ENCODE data around the gene OTUD5.
"Not testable (repeated sequence)": the region's sequence is repeated elsewhere in the genome, so short reads cannot be mapped to it uniquely, and the experiment has no call there.

OTUD5 gene

GRCh38 chrX:48908600-48908999 is 48.8 kb downstream of the OTUD5 start:
- no peak for DNase-seq

- DNase-seq = no peak
These were observed 52.2 kb downstream of the OTUD5 start for GRCh38 chrX:48905090-48905790.

- no peak for DNase-seq
These were observed 52.8 kb downstream of the OTUD5 start for GRCh38 chrX:48904626-48905025.

- DNase-seq = no peak
These were observed 53.2 kb downstream of the OTUD5 start for GRCh38 chrX:48904180-48904579.

- DNase-seq = no peak
These were observed 54.1 kb downstream of the OTUD5 start for GRCh38 chrX:48903290-48903689.

- no peak for DNase-seq
These were observed 54.6 kb downstream of the OTUD5 start for GRCh38 chrX:48902776-48903175.

- no peak for DNase-seq
These were observed 55.3 kb downstream of the OTUD5 start for GRCh38 chrX:48902135-48902534.

- no peak for DNase-seq
These were observed 56.3 kb downstream of the OTUD5 start for GRCh38 chrX:48901069-48901468.

- DNase-seq = no peak
These were observed 58.4 kb downstream of the OTUD5 start for GRCh38 chrX:48899078-48899410.

- DNase-seq = peak; percentile 95
These were observed 59.6 kb downstream of the OTUD5 start, which contains the start of the genes PQBP1 and TIMM17B for GRCh38 chrX:48897625-48898306. Gene PQBP1, plus strand, starts transcription at chrX:48897930. Its CDS starts 580 bp downstream, at chrX:48898510. Gene TIMM17B, minus strand, starts transcription at chrX:48897768. Its CDS starts 19 bp downstream, at chrX:48897749.

GRCh38 chrX:48897157-48897624 is 60.2 kb downstream of the OTUD5 start:
- peak; percentile 61 to 73 for DNase-seq

GRCh38 chrX:48896611-48897011 is 60.8 kb downstream of the OTUD5 start:
- peak; percentile 6 to 37 for DNase-seq

- DNase-seq = no peak
These were observed 62.5 kb downstream of the OTUD5 start for GRCh38 chrX:48894891-48895290.

- no peak for DNase-seq
These were observed 63.7 kb downstream of the OTUD5 start for GRCh38 chrX:48893556-48894348.

- no peak for DNase-seq
These were observed 64.5 kb downstream of the OTUD5 start for GRCh38 chrX:48892896-48893295.

GRCh38 chrX:48891402-48892288 is 65.8 kb downstream of the OTUD5 start:
- DNase-seq = peak; percentile 80 to 81

- DNase-seq = no peak
These were observed 66.4 kb downstream of the OTUD5 start for GRCh38 chrX:48890934-48891401.

GRCh38 chrX:48890296-48890925 is 67.0 kb downstream of the OTUD5 start:
- no peak for DNase-seq

- not testable (repeated sequence) for DNase-seq
These were observed 70.8 kb downstream of the OTUD5 start for GRCh38 chrX:48886586-48886985.

GRCh38 chrX:48883729-48884128 is 73.7 kb downstream of the OTUD5 start:
- DNase-seq = no peak

- peak; percentile 63 to 65 for DNase-seq
These were observed 80.5 kb downstream of the OTUD5 start for GRCh38 chrX:48876944-48877343.

All from inflammatory macrophage (primary cell).